ENCODE data around the gene KCNH2.

GRCh38 chr7:150949971-150950491, 28.1 kb downstream of the KCNH2 start:
- TF ChIP-seq CTCF (IDR thresholded peaks at IDR 0.05) (no peak), POLR2A (IDR thresholded peaks at IDR 0.05) (no peak)
